IMR-90 (cell line): ENCODE data around the gene WDR76. TPM values are rescaled to one million over a fixed set of nuclear protein-coding genes. Genes with fewer than 3 reads are reported as not detected.

Source experiments
- ATAC-seq: fragments of 200-7000 bp; cut with Tn5 transposase; 2 replicates; pipeline ENCODE4 v1.9.1; 2020; ENCODE audit warnings: low read depth, mild to moderate bottlenecking, moderate library complexity
- BruUV-seq: library from RNA; stranded (reverse); fragments of 400-500 nt; replicated peaks from 2 replicates; lab custom pipeline; 2021; lab: Mats Ljungman, UMichigan
- CTCF ChIA-PET: fragments of 300-600 bp; formaldehyde crosslinking; extraction: SDS; loops from one replicate; lab custom pipeline; 2021; ENCODE audit warnings: antibody characterized with exemption; lab: Yijun Ruan, JAX
- POLR2A ChIA-PET: fragments of 300-600 bp; sonication (Branson Sonifier 250); formaldehyde crosslinking; loops from one replicate; lab custom pipeline; 2022; ENCODE audit warnings: antibody characterized with exemption; ENCODE audit not compliant: unreplicated experiment; lab: Charles Lee
- DNase-seq: peaks from one replicate; pipeline ENCODE4 v3.0.0; 2013
- H2AFZ ChIP-seq: replicated peaks from 2 replicates; pipeline ENCODE3; 2013; ENCODE audit warnings: low read length, mild to moderate bottlenecking; ENCODE audit not compliant: poor library complexity
- H2AK5ac ChIP-seq: 2 replicates; pipeline ENCODE4 v1.6.1; 2013; ENCODE audit warnings: low read depth, low read length, inconsistent platforms
- H2AK9ac ChIP-seq: replicated peaks from 2 replicates; pipeline ENCODE3; 2013; ENCODE audit warnings: mild to moderate bottlenecking, low read depth, low read length, moderate library complexity; ENCODE audit not compliant: poor library complexity
- H2BK120ac ChIP-seq: 2 replicates; pipeline ENCODE4 v1.6.1; 2013; ENCODE audit warnings: low read depth, low read length, inconsistent platforms
- H2BK15ac ChIP-seq: 3 replicates; pipeline ENCODE4 v1.6.1; 2013; ENCODE audit warnings: low read depth, low read length, inconsistent platforms
- H2BK20ac ChIP-seq: 2 replicates; pipeline ENCODE4 v1.6.1; 2013; ENCODE audit warnings: low read depth, mild to moderate bottlenecking, inconsistent platforms, low read length, moderate library complexity
- H2BK5ac ChIP-seq: 2 replicates; pipeline ENCODE4 v1.6.1; 2013; ENCODE audit warnings: mild to moderate bottlenecking, low read depth, low read length, inconsistent platforms; ENCODE audit not compliant: poor library complexity, severe bottlenecking
- H3K14ac ChIP-seq: replicated peaks from 2 replicates; pipeline ENCODE4 v1.6.1; 2013; ENCODE audit warnings: low read depth, low read length, inconsistent platforms
- H3K18ac ChIP-seq: 2 replicates; pipeline ENCODE4 v1.6.1; 2013; ENCODE audit warnings: low read depth, low read length, control low read depth
- H3K23ac ChIP-seq: 2 replicates; pipeline ENCODE4 v1.6.1; 2013; ENCODE audit warnings: low read depth, low read length, inconsistent platforms
- H3K27ac ChIP-seq: 2 replicates; pipeline ENCODE4 v1.5.1; 2013; ENCODE audit warnings: mild to moderate bottlenecking, control low read depth, low read length; ENCODE audit not compliant: insufficient read depth
- H3K27me3 ChIP-seq: 2 replicates; pipeline ENCODE4 v1.6.1; 2013; ENCODE audit warnings: low read length; ENCODE audit not compliant: control insufficient read depth, insufficient read depth
- H3K36me3 ChIP-seq: 2 replicates; pipeline ENCODE4 v1.6.1; 2013; ENCODE audit warnings: low read length, mixed read lengths; ENCODE audit not compliant: control insufficient read depth, insufficient read depth
- H3K4ac ChIP-seq: 2 replicates; pipeline ENCODE4 v1.6.1; 2013; ENCODE audit warnings: low read depth, low read length, inconsistent platforms
- H3K4me1 ChIP-seq: 2 replicates; pipeline ENCODE4 v1.6.1; 2013; ENCODE audit warnings: low read length, mixed read lengths; ENCODE audit not compliant: control insufficient read depth, insufficient read depth
- H3K4me2 ChIP-seq: 2 replicates; pipeline ENCODE4 v1.6.1; 2013; ENCODE audit warnings: low read depth, mild to moderate bottlenecking, control low read depth, low read length, moderate library complexity
- H3K4me3 ChIP-seq: 2 replicates; pipeline ENCODE4 v1.5.1; 2013; ENCODE audit warnings: low read depth, mild to moderate bottlenecking, control low read depth, low read length, moderate library complexity; ENCODE audit not compliant: insufficient read depth
- H3K56ac ChIP-seq: 2 replicates; pipeline ENCODE4 v1.6.1; 2013; ENCODE audit warnings: low read length, inconsistent platforms; ENCODE audit not compliant: insufficient read depth; ENCODE audit errors: extremely low read depth
- H3K79me1 ChIP-seq, 2 experiments: 2 replicates each; pipeline ENCODE4 v1.6.1; 2013; ENCODE audit warnings: low read length in 2 of 2, inconsistent platforms in 1 of 2, low read depth in 1 of 2
- H3K9ac ChIP-seq: 2 replicates; pipeline ENCODE4 v1.6.1; 2013; ENCODE audit warnings: low read depth, low read length, control low read depth
- H3K9me1 ChIP-seq: 2 replicates; pipeline ENCODE4 v1.6.1; 2013; ENCODE audit warnings: low read length, inconsistent platforms; ENCODE audit not compliant: insufficient read depth
- H3K9me3 ChIP-seq: 2 replicates; pipeline ENCODE4 v1.6.1; 2013; ENCODE audit warnings: low read length; ENCODE audit not compliant: control insufficient read depth, insufficient read depth
- H4K20me1 ChIP-seq: 2 replicates; pipeline ENCODE4 v1.6.1; 2013; ENCODE audit warnings: low read length, inconsistent platforms; ENCODE audit not compliant: insufficient read depth
- H4K5ac ChIP-seq: 2 replicates; pipeline ENCODE4 v1.6.1; 2013; ENCODE audit warnings: mild to moderate bottlenecking, low read depth, low read length, control low read depth
- H4K8ac ChIP-seq, 2 experiments: 2 replicates each; pipeline ENCODE4 v1.6.1; 2013; ENCODE audit warnings: low read depth in 2 of 2, low read length in 2 of 2, control low read depth in 1 of 2, inconsistent platforms in 1 of 2
- H4K91ac ChIP-seq: 2 replicates; pipeline ENCODE4 v1.6.1; 2013; ENCODE audit warnings: low read depth, low read length, inconsistent platforms; ENCODE audit not compliant: insufficient read depth
- BHLHE40 ChIP-seq: fragments of 150-350 bp; IDR thresholded peaks from 2 replicates; pipeline ENCODE4 v1.6.1; 2016; ENCODE audit warnings: mild to moderate bottlenecking, low read depth, low read length
- CEBPB ChIP-seq: IDR thresholded peaks from 2 replicates; pipeline ENCODE4 v1.6.1; 2012; ENCODE audit warnings: low read depth, low read length, improper control_type of control experiment
- CHD1 ChIP-seq: IDR thresholded peaks from 2 replicates; pipeline ENCODE4 v1.6.1; 2012; ENCODE audit warnings: low read depth, low read length, improper control_type of control experiment
- ELK1 ChIP-seq: fragments of 150-350 bp; IDR thresholded peaks from 2 replicates; pipeline ENCODE4 v1.6.1; 2016; ENCODE audit warnings: low read depth, mild to moderate bottlenecking, low read length, moderate library complexity, borderline replicate concordance
- FOS ChIP-seq: fragments of 150-350 bp; IDR thresholded peaks from 2 replicates; pipeline ENCODE4 v1.6.1; 2016; ENCODE audit warnings: low read depth, low read length
- MAFK ChIP-seq: IDR thresholded peaks from 2 replicates; pipeline ENCODE4 v1.6.1; 2012; ENCODE audit warnings: low read depth, low read length, improper control_type of control experiment
- MAZ ChIP-seq: IDR thresholded peaks from 2 replicates; pipeline ENCODE4 v1.6.1; 2012; ENCODE audit warnings: low read depth, mild to moderate bottlenecking, low read length, improper control_type of control experiment, moderate library complexity, borderline replicate concordance
- MXI1 ChIP-seq: IDR thresholded peaks from 2 replicates; pipeline ENCODE4 v1.6.1; 2012; ENCODE audit warnings: low read depth, mild to moderate bottlenecking, low read length, moderate library complexity, borderline replicate concordance
- NFE2L2 ChIP-seq: fragments of 150-350 bp; IDR thresholded peaks from 2 replicates; pipeline ENCODE4 v1.6.1; 2016; ENCODE audit warnings: low read depth, mild to moderate bottlenecking, low read length
- POLR2A ChIP-seq: IDR thresholded peaks from 2 replicates; pipeline ENCODE4 v1.6.1; 2012; ENCODE audit warnings: mild to moderate bottlenecking, low read depth, low read length
- RAD21 ChIP-seq: IDR thresholded peaks from 2 replicates; pipeline ENCODE4 v1.6.1; 2012; ENCODE audit warnings: low read length, improper control_type of control experiment
- RCOR1 ChIP-seq: IDR thresholded peaks from 2 replicates; pipeline ENCODE4 v1.6.1; 2012; ENCODE audit warnings: mild to moderate bottlenecking, low read length, improper control_type of control experiment; ENCODE audit not compliant: insufficient replicate concordance
- RFX5 ChIP-seq: IDR thresholded peaks from 2 replicates; pipeline ENCODE4 v1.8.0; 2012; ENCODE audit warnings: low read depth, mild to moderate bottlenecking, low read length, moderate library complexity
- SMC3 ChIP-seq: fragments of 150-350 bp; IDR thresholded peaks from 2 replicates; pipeline ENCODE4 v1.6.1; 2016; ENCODE audit warnings: low read depth, mild to moderate bottlenecking, antibody characterized with exemption, low read length, moderate library complexity
- USF2 ChIP-seq: fragments of 150-350 bp; IDR thresholded peaks from 2 replicates; pipeline ENCODE4 v1.6.1; 2017; ENCODE audit warnings: mild to moderate bottlenecking, antibody characterized with exemption, low read length, low read depth
- WGBS, 2 experiments: methylation state at CpG; one replicate each; pipeline versions ENCODE4 v1.1.5 to v1.1.7; 2013; ENCODE audit warnings: missing lambda C conversion rate in 2 of 2; ENCODE audit not compliant: insufficient read length in 1 of 2; ENCODE audit errors: extremely low coverage in 2 of 2; 5-methylcytosine and 5-hydroxymethylcytosine counted together
- dilution Hi-C: fragments of 300-500 bp; cut with HindIII; formaldehyde crosslinking; loops from one replicate; pipeline ENCODE4 v1.14.3; 2018; ENCODE audit warnings: low sequenced_read_pairs; ENCODE audit not compliant: unreplicated experiment
- in situ Hi-C: fragments of 300-500 bp; cut with MboI; formaldehyde crosslinking; loops from 3 replicates; pipeline ENCODE4 v1.14.3; 2019; ENCODE audit warnings: low sequenced_read_pairs, inconsistent platforms, mixed read lengths
- intact Hi-C: fragments of 100-400 bp; cut with micrococcal nuclease; formaldehyde crosslinking; loops from 2 replicates; pipeline ENCODE4 v1.10.0; 2022
- polyA plus RNA-seq, 3 experiments: library from polyadenylated mRNA; depleted of rRNA; stranded (reverse); fragments of >200 nt; gene quantifications; 2 replicates each; pipeline ENCODE4 v1.2.3, GENCODE V29; 2012; ENCODE audit warnings: low replicate concordance in 1 of 3
- total RNA-seq: library from RNA; depleted of rRNA; stranded (reverse); fragments of >200 nt; gene quantifications from 2 replicates; pipeline ENCODE4 v1.2.3, GENCODE V29; 2012
- TF ChIP-seq, protein P1 (sequence below): conservative IDR thresholded peaks from 2 replicates; pipeline ENCODE4 v1.5.1; 2012; ENCODE audit warnings: mild to moderate bottlenecking, low read depth, low read length, improper control_type of control experiment

Gene WDR76
- total and polyA plus RNA-seq, 2 of the 4 experiments (the other 2 are of a cell fraction) = 4.8 to 25.8 TPM

DNA sequence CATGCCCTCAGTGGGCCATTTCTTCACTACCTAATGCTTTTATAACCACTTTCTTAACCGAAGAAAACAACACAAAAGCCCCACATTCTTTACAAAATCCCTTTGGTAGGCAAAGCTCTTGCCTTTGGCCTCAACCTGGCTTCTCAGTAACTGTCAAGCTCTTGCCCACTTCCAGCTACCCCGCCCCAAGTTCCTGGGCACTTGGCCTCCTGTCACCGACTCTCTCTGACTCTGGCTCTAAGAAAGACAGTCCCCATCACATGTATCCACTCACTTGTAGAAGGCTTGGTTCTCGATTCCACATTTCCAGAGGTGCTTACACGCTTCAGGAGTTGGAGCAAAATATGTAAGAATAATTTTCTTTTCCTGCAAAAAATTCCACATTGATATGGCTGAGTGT is 61.1 kb downstream of the WDR76 start:
- H3K14ac ChIP-seq = no peak overlapping the region
- H2BK5ac ChIP-seq = no peak overlapping the region
- H2BK120ac ChIP-seq = no peak overlapping the region
- no peaks in the 10 kb centered on the region for H3K36me3 ChIP-seq
- ChIA-PET POLR2A (no interaction called here), CTCF (no interaction called here)
- no peak overlapping the region for H2BK15ac ChIP-seq
- H4K8ac ChIP-seq = no peak overlapping the region
- H2AK9ac ChIP-seq = no peak overlapping the region
- no peaks in the 10 kb centered on the region; the same call in 1 of the 2 replicates for H4K20me1 ChIP-seq
- H4K5ac ChIP-seq = no peak overlapping the region
- no peak overlapping the region for H2AFZ ChIP-seq
- no peak overlapping the region for H3K56ac ChIP-seq
- no peak for DNase-seq
- H2BK20ac ChIP-seq = no peak overlapping the region
- H3K9ac ChIP-seq = no peak overlapping the region
- no peak overlapping the region for H3K4ac ChIP-seq
- H3K79me1 ChIP-seq = no peaks in the 10 kb centered on the region
- in situ Hi-C loops = no loop called here
- no peak overlapping the region for H2AK5ac ChIP-seq
- ATAC-seq = no peak
- no peak overlapping the region for H3K4me3 ChIP-seq
- H3K9me1 ChIP-seq = peaks cover 4% of the 10 kb centered on the region; the same call in 1 of the 2 replicates
- 100% methylated on average over 2 of the region's 5 CpGs; no CpG with 5 or more reads in 1 of the 2 experiments for WGBS, 2 experiments
- no peak overlapping the region for H3K4me2 ChIP-seq
- H3K27ac ChIP-seq = no peak overlapping the region
- no peak overlapping the region for H3K18ac ChIP-seq
- no peaks in the 10 kb centered on the region for H3K4me1 ChIP-seq
- no peak overlapping the region for H3K23ac ChIP-seq
- no TSS peak for BruUV-seq
- H3K27me3 ChIP-seq = no peaks in the 10 kb centered on the region
- intact Hi-C loops = no loop called here
- TF ChIP-seq CHD1 (no peak), RCOR1 (no peak), ELK1 (no peak), USF2 (no peak), POLR2A (no peak), RFX5 (no peak), BHLHE40 (no peak), MXI1 (no peak), MAFK (no peak), NFE2L2 (no peak), SMC3 (no peak), MAZ (no peak), FOS (no peak), RAD21 (no peak), CEBPB (no peak)
- TF ChIP-seq, protein P1, sequence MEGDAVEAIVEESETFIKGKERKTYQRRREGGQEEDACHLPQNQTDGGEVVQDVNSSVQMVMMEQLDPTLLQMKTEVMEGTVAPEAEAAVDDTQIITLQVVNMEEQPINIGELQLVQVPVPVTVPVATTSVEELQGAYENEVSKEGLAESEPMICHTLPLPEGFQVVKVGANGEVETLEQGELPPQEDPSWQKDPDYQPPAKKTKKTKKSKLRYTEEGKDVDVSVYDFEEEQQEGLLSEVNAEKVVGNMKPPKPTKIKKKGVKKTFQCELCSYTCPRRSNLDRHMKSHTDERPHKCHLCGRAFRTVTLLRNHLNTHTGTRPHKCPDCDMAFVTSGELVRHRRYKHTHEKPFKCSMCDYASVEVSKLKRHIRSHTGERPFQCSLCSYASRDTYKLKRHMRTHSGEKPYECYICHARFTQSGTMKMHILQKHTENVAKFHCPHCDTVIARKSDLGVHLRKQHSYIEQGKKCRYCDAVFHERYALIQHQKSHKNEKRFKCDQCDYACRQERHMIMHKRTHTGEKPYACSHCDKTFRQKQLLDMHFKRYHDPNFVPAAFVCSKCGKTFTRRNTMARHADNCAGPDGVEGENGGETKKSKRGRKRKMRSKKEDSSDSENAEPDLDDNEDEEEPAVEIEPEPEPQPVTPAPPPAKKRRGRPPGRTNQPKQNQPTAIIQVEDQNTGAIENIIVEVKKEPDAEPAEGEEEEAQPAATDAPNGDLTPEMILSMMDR = no peak
- H3K9me3 ChIP-seq = no peaks in the 10 kb centered on the region
- H4K91ac ChIP-seq = no peak overlapping the region
- dilution Hi-C loops = no loop called here
